Astrocyte (in vitro differentiated cells and primary cell): ENCODE results near the gene SQOR. TPM values are rescaled to one million over a fixed set of nuclear protein-coding genes. Genes with fewer than 3 reads are reported as not detected.

Experiments
- DNase-seq: peaks from one replicate; pipeline ENCODE4 v3.0.0-alpha.2; 2010; ENCODE audit warnings: low read depth
- FAIRE-seq: peaks from 2 replicates; lab custom pipeline; 2011; peaks lifted over from hg19 to GRCh38; lab: Jason Lieb, UNC
- H2AFZ ChIP-seq: 2 replicates; pipeline ENCODE4 v1.6.0; 2012; ENCODE audit warnings: low read depth, low read length, inconsistent platforms
- H3K27ac ChIP-seq: 2 replicates; pipeline ENCODE4 v1.5.1; 2011; ENCODE audit warnings: low read depth, low read length, inconsistent platforms
- H3K27me3 ChIP-seq: 2 replicates; pipeline ENCODE4 v1.6.0; 2011; ENCODE audit warnings: low read length, inconsistent platforms; ENCODE audit not compliant: insufficient read depth
- H3K36me3 ChIP-seq: 2 replicates; pipeline ENCODE4 v1.5.1; 2011; ENCODE audit warnings: low read length, inconsistent platforms; ENCODE audit not compliant: insufficient read depth
- H3K4me1 ChIP-seq: 2 replicates; pipeline ENCODE4 v1.5.1; 2011; ENCODE audit warnings: low read length, inconsistent platforms; ENCODE audit not compliant: insufficient read depth
- H3K4me2 ChIP-seq: 2 replicates; pipeline ENCODE4 v1.6.0; 2012; ENCODE audit warnings: low read length, inconsistent platforms
- H3K4me3 ChIP-seq: 2 replicates; pipeline ENCODE4 v1.5.1; 2011; ENCODE audit warnings: low read depth, mild to moderate bottlenecking, low read length, inconsistent platforms; ENCODE audit not compliant: insufficient read depth
- H3K79me2 ChIP-seq: 2 replicates; pipeline ENCODE4 v1.6.0; 2012; ENCODE audit warnings: mild to moderate bottlenecking, low read length, inconsistent platforms; ENCODE audit not compliant: insufficient read depth
- H3K9ac ChIP-seq: 2 replicates; pipeline ENCODE4 v1.6.0; 2012; ENCODE audit warnings: mild to moderate bottlenecking, low read length, inconsistent platforms
- H3K9me3 ChIP-seq: 2 replicates; pipeline ENCODE4 v1.5.1; 2012; ENCODE audit warnings: low read depth, mild to moderate bottlenecking, low read length, inconsistent platforms; ENCODE audit not compliant: insufficient read depth
- H4K20me1 ChIP-seq: 2 replicates; pipeline ENCODE4 v1.6.0; 2012; ENCODE audit warnings: low read length, inconsistent platforms; ENCODE audit not compliant: insufficient read depth
- H3K27ac Mint-ChIP-seq: one replicate; pipeline ENCODE4 v1.8.0; 2021; ENCODE audit warnings: mild to moderate bottlenecking, mixed read lengths; ENCODE audit not compliant: unreplicated experiment
- H3K27me3 Mint-ChIP-seq: one replicate; pipeline ENCODE4 v1.8.0; 2021; ENCODE audit warnings: low read depth, mixed read lengths; ENCODE audit not compliant: unreplicated experiment
- H3K36me3 Mint-ChIP-seq: one replicate; pipeline ENCODE4 v1.8.0; 2021; ENCODE audit warnings: low read depth, mixed read lengths; ENCODE audit not compliant: unreplicated experiment
- H3K4me1 Mint-ChIP-seq: one replicate; pipeline ENCODE4 v1.8.0; 2021; ENCODE audit warnings: low read depth, mixed read lengths; ENCODE audit not compliant: unreplicated experiment
- H3K4me3 Mint-ChIP-seq: one replicate; pipeline ENCODE4 v1.8.0; 2021; ENCODE audit warnings: mild to moderate bottlenecking, moderate library complexity, mixed read lengths; ENCODE audit not compliant: unreplicated experiment
- H3K9me3 Mint-ChIP-seq: one replicate; pipeline ENCODE4 v1.8.0; 2021; ENCODE audit warnings: mild to moderate bottlenecking, mixed read lengths; ENCODE audit not compliant: unreplicated experiment
- CTCF ChIP-seq: IDR thresholded peaks from 2 replicates; pipeline ENCODE4 v1.5.1; 2011; ENCODE audit warnings: low read depth, mild to moderate bottlenecking, inconsistent platforms, low read length, moderate library complexity; ENCODE audit not compliant: insufficient read depth
- EZH2 ChIP-seq: IDR thresholded peaks from 2 replicates; pipeline ENCODE4 v1.6.1; 2012; ENCODE audit warnings: mild to moderate bottlenecking, low read length, inconsistent platforms; ENCODE audit not compliant: insufficient read depth
- total RNA-seq: library from RNA; stranded (reverse); gene quantifications from 2 replicates; pipeline ENCODE4 v1.2.1, GENCODE V29; 2021

The SQOR gene
- total RNA-seq, 1 donor from 2014 or later, result 4.0 TPM

DNA sequence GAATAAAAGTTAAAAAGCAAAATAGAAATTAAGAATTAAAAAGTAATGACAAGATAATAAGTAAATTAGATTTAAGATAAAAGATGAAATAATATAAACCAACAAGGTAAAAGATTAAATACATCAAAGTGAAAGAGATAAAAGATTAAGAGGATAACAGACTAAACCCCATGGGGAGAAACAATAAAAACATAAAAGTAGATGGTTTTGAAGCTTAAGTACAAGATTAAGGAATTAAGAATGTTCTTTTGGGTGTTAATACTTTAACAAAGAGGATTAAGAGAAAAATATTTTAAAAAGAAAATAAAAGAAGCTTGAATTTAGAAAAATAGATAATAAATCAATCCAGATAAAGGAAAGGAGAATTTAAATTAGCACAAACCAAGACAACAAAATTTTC is 85.4 kb downstream of the SQOR start:
- Histone ChIP-seq H3K4me3 (no peak overlapping the region), H2AFZ (no peak overlapping the region), H3K27me3 (peaks cover 3% of the 10 kb centered on the region), H4K20me1 (no peaks in the 10 kb centered on the region), H3K4me1 (no peaks in the 10 kb centered on the region), H3K79me2 (no peaks in the 10 kb centered on the region), H3K9me3 (no peaks in the 10 kb centered on the region), H3K4me2 (no peak overlapping the region), H3K27ac (no peak overlapping the region), H3K9ac (no peak overlapping the region), H3K36me3 (no peaks in the 10 kb centered on the region)
- Mint-ChIP-seq H3K27me3 (no peaks in the 10 kb centered on the region), H3K9me3 (peaks cover 1% of the 10 kb centered on the region), H3K4me1 (no peaks in the 10 kb centered on the region), H3K27ac (no peak overlapping the region), H3K4me3 (no peak overlapping the region), H3K36me3 (no peaks in the 10 kb centered on the region)
- TF ChIP-seq EZH2, result no peak
- no peak for TF ChIP-seq CTCF
- no peak for FAIRE-seq
- no peak for DNase-seq

DNA sequence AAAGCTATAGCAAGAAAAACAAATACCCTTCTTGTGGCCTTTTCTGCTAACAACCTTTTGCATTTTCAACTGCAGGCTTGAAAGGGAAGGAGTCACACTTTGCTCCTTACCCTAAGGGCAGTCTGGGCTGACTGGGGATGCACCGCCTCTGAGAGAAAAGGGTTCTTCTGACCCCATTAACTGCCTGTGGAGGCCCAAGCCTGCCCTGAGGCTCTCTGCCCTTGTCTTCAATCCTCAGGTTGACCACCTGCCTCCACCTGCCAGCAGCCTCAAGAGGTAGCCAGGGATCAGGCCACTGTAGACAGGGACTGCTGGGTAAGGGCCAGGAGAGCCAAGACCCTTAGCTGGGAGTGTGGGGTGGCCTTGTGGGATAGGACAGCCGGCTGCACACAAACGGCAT is 93.8 kb downstream of the SQOR start:
- no peak overlapping the region for H3K27ac Mint-ChIP-seq
- H3K79me2 ChIP-seq, result no peaks in the 10 kb centered on the region
- H3K27me3 ChIP-seq, result no peaks in the 10 kb centered on the region
- no peaks in the 10 kb centered on the region for H3K27me3 Mint-ChIP-seq
- no peaks in the 10 kb centered on the region for H3K9me3 ChIP-seq
- H3K4me1 Mint-ChIP-seq, result peaks cover 2% of the 10 kb centered on the region
- no peak overlapping the region for H3K4me3 Mint-ChIP-seq
- no peak overlapping the region for H3K4me3 ChIP-seq
- no peaks in the 10 kb centered on the region for H4K20me1 ChIP-seq
- H3K4me1 ChIP-seq, result no peaks in the 10 kb centered on the region
- no peak for TF ChIP-seq CTCF
- TF ChIP-seq EZH2, result no peak
- FAIRE-seq (no peak), DNase-seq (no peak)
- no peaks in the 10 kb centered on the region for H3K9me3 Mint-ChIP-seq
- no peaks in the 10 kb centered on the region for H3K36me3 Mint-ChIP-seq
- no peak overlapping the region for H3K27ac ChIP-seq
- no peak overlapping the region for H3K4me2 ChIP-seq
- H3K9ac ChIP-seq, result no peak overlapping the region
- H2AFZ ChIP-seq, result no peak overlapping the region
- no peaks in the 10 kb centered on the region for H3K36me3 ChIP-seq

DNA sequence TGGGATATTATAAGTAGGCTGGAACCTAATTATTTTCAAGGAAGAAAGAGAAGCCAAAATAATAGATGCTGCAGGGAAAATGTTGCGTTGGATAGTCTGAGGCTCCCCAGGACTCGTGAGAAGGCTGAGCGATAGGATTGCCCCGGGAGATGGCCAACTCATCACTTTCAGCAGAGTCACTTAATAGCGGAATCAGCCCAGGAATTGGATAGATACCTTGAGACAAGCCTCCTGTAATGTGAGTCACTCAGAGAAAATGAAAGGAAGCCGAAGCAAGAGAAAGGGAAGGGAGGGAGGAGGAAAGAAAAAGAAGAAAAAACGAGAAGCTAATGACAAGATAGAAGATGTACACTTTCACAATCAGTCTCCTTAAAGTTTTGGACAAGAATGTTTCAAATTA is 94.3 kb downstream of the SQOR start:
- H2AFZ ChIP-seq, result no peak overlapping the region
- H3K9me3 ChIP-seq, result no peaks in the 10 kb centered on the region
- H3K9me3 Mint-ChIP-seq, result no peaks in the 10 kb centered on the region
- no peak overlapping the region for H3K27ac Mint-ChIP-seq
- TF ChIP-seq CTCF (no peak), EZH2 (no peak)
- no peak overlapping the region for H3K4me3 Mint-ChIP-seq
- no peaks in the 10 kb centered on the region for H3K36me3 ChIP-seq
- FAIRE-seq (no peak), DNase-seq (no peak)
- H3K4me2 ChIP-seq, result no peak overlapping the region
- H3K79me2 ChIP-seq, result no peaks in the 10 kb centered on the region
- no peaks in the 10 kb centered on the region for H3K36me3 Mint-ChIP-seq
- peaks cover 2% of the 10 kb centered on the region for H3K4me1 Mint-ChIP-seq
- no peak overlapping the region for H3K9ac ChIP-seq
- H3K27me3 ChIP-seq, result no peaks in the 10 kb centered on the region
- no peaks in the 10 kb centered on the region for H3K4me1 ChIP-seq
- H3K4me3 ChIP-seq, result no peak overlapping the region
- no peaks in the 10 kb centered on the region for H4K20me1 ChIP-seq
- H3K27me3 Mint-ChIP-seq, result no peaks in the 10 kb centered on the region
- no peak overlapping the region for H3K27ac ChIP-seq
